LoVo (cell line): ENCODE results near the gene CCDC154.
"Not testable (repeated sequence)": the region's sequence is repeated elsewhere in the genome, so short reads cannot be mapped to it uniquely, and the experiment has no call there.

ENCODE experiments used
- DNase-seq: peaks from one replicate; pipeline ENCODE4 v3.0.0-alpha.2; 2016; ENCODE audit warnings: low spot score

The CCDC154 gene

GRCh38 chr16:1453316-1453715 lies 9.0 kb upstream of the CCDC154 start:
- DNase-seq, result no peak

DNA sequence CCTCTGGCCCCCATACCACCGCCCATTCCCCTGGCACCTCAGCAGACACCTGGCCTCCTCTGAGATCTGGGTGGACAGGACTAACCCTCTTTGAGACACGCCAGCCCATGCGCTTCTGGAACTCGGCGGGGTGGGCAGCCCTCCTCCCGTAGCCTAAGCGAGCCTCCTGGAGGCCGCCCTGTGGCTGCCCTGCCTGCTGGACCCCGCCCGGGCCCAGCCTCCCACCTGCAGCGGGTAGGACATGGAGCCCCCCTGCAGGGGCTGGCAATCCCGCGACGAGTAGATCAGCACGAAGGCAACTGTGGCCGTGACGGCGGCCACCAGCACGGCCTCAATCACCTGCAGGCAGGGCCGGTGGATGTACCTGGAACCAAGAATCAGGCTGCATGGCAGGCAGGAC lies 8.2 kb upstream of the CCDC154 start:
- no peak for DNase-seq

- no peak for DNase-seq
Observed at GRCh38 chr16:1451702-1452392, 7.5 kb upstream of the CCDC154 start.

GRCh38 chr16:1450841-1451240 lies 6.5 kb upstream of the CCDC154 start:
- DNase-seq, result no peak

DNA sequence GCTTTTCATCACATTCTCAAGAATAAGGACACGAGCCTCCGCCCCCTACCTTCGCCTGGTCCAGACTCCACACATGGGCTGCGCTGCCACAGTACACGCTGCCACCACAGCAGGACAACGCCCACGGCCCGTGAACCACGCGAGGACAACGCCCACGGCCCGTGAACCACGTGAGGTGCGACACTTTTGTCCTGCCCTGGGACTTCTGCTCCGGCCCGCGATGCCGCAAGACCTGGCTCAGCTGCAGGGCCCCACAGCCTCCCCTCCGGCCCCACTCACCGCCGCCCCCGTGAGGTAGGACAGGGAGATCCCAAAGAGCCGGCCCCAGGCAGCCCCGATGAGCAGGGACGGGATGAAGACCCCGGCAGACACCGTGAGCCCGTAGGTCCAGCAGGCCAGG lies 5.9 kb upstream of the CCDC154 start:
- no peak for DNase-seq

GRCh38 chr16:1449201-1449788 lies 4.9 kb upstream of the CCDC154 start:
- DNase-seq, result no peak

GRCh38 chr16:1448536-1449116 lies 4.3 kb upstream of the CCDC154 start:
- no peak for DNase-seq

DNA sequence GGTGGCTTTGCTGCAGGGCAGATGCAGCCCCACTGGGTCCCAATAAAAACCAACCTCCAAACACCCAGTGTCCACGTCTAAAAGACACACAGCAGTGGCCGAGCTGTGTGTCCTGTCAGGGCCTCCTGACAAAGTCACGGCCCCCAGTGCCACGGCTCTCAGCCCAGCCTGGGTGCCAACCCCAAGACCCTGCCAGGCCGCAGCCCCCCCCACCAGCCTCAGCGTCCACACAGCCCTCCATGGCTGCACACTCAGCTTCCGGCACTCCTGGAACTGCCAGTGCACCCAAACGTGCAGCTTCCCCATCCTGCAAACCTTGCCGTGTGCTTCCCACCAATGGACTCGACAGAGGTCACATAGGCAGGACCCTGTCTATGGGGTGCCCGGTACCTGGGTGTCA lies 3.6 kb upstream of the CCDC154 start:
- DNase-seq, result no peak

DNA sequence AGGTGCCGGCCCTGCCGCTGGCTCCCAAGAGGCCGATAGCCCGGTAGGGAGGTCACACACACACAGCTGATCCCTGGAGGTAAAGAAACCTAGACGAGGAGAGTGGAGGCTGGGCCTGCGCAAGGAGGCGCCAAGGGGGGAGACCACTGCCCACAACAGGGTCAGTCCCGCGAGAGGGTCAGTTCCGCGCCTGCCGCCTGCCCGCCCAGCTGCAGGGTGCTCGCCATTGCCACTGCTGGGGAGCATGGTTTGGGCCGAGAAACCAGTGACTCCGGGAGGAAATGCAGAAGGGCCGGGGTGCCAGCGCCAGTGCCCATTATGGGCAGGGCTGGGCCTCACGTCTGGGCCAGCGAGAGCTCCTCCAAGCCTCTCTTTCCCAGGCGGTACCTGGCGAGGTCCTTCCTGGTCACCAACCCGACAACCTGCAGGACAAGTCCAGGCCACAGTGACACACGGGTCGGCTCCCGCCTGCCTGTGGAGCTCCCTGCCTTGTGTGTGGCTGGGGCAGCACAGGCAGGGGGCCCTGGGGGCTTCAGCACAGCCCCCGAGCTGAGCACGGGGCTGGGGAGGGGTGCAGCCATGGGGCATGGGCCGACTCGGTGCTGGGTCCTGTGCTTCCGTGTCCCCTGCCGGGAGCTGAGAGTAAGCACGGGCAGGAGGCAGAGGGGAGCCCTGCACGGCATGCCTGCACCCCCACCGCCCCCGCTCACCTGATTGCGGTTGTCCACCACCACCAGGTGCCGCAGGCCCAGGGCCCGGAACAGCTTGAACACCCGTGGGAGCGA lies 2.1 kb upstream of the CCDC154 start:
- no peak for DNase-seq

GRCh38 chr16:1445518-1446203 lies 1.3 kb upstream of the CCDC154 start:
- DNase-seq, result no peak

GRCh38 chr16:1444730-1445517 lies 568 bp upstream of the CCDC154 start:
- no peak for DNase-seq

DNA sequence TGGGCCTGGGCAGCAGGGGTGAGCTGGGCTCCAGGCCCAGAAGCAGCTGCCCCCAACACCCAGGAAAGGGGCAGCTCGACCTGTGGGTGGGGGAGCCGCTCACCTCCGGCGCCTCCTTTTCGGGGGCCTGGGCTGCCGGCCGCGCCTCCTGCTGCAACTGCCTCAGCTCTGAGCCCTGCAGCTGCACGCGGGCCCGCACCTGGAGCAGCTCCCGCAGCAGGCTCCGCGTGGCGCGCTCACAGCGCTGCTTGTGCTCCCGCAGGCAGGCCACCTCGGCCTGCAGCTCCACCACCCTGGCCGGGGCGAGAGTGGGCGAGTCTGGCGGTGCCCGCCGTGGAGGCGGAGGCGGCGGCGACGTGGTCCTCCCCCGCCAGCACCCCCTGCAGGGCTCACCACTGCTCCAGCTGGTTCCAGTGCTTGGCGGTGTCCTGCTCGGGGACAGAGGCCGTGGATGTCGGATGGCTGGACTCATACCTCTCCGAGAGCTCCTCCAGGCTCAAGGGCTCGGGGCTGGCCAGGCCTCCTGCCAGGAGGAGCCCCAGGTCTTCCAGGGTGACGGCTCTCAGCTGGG lies 868 bp downstream of the CCDC154 start:
- DNase-seq, result no peak

- no peak for DNase-seq
Observed at GRCh38 chr16:1442697-1443096, 1.7 kb downstream of the CCDC154 start.

GRCh38 chr16:1441391-1441829 lies 2.9 kb downstream of the CCDC154 start:
- DNase-seq, result no peak

DNA sequence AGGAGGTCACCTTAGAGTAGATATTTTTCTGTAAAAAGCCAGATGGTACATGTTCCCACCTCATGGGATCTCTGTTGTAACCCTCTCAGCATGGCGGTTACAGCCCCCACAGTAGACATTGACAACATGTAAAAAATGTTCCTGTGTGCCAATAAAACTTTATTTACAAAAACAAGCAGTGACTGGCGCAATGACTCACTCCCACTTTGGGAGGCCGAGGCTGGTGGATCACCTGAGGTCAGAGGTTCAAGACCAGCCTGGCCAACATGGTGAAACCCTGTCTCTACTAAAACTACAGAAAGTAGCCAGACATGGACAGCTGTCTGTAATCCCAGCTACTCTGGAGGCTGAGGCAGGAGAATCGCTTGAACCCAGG lies 4.7 kb downstream of the CCDC154 start:
- not testable (repeated sequence) for DNase-seq

- no peak for DNase-seq
Observed at GRCh38 chr16:1439058-1439698, 5.2 kb downstream of the CCDC154 start.

DNA sequence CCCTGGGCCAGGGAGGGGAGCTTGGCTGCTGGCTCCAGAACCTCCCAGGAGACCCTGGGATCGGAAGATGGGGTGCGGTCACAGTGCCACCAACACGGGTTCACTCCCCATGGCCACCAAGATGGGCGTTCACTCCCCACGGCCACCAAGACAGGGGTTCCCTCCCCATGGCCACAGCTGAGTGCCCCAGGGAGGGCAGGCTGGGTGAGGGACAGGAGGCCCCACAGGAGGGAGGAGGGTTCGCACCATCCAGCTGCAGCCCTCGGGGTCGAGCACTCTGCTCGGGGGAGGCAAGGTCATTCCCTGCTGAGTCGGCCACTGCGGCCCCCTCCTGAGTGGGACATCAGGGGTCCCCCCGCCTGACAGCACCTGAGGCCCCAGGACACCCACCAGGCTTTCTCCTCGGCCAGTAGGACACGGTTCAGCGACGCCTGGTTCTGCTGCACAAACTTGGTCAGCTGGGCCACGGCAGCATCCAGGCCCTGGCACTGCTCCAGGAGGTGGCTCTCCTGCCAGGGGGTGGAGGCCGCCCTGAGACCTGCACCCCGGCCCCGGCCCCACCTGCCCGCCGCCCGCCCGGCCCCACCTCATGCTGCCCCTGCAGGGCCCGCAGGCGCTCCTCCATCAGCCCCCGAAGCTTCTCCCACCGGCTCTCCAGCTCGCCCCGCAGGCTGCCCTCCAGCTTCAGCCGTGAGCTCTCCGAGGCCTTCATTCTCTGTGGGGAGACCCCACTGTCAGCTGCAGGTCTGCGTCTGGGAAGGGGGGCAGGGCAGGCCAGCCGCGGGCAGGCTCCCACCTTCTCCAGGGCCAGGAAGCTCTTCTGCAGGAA lies 5.9 kb downstream of the CCDC154 start:
- no peak for DNase-seq

DNA sequence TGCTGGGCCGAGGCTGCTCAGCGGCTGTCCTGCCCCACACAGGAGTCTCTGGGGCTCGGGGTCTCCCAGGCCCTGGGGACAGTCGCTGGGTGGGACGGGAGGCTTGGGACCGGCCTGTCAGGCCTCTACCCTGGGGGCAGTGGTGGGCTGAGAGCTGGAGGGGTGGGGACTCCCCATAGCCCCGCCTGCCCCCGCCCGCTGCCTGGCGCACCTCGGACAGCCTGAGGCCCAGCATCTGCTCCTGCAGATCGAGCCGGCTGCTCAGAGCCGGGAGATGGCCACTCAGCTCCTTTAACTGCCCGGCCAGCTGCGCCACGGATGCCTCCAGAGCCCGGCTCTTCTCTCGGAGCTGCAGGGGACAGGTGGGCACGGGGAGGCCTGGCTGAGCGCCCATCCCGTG lies 6.8 kb downstream of the CCDC154 start:
- DNase-seq, result no peak

DNA sequence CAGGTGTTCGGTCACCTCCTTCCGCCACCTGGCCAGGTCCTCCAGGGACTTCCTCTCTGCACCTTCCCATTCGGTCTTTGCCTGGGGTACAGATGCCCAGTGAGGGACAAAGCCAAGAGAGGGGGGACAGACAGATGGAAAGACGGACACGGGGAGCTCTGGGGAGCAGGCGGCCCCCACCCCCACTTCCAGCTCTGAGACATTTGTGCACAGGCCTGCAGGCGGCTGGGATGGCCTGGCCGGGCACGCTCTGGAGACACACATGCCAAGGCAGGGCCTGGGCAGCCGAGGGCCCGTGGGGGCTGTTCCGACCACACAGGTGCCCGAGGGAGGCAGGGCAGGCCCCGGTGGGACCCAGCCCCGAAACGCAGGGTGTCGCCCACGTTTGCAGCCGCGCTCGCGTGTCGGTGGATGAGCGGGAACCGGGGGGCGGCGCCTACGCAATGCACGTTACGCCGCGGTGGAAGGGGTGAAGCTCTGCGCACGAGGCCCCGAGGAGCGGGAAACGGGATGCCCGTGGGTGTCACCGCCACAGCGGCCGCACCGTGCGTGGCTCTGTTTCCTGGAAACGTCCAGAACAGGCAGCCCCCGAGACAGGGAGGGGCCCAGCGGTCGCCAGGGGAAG lies 7.5 kb downstream of the CCDC154 start:
- no peak for DNase-seq
